Liver (tissue), 3 donors: ENCODE measurements around the gene SETX.

ENCODE experiments used
- GABPA ChIP-seq, 2 donors: IDR thresholded peaks in 1 of 2; conservative IDR thresholded peaks in 1 of 2; 2 replicates each; pipeline ENCODE4 v1.6.1; 2016; ENCODE audit warnings: antibody characterized with exemption in 2 of 2, mild to moderate bottlenecking in 1 of 2, moderate library complexity in 1 of 2
- RAD21 ChIP-seq, 2 donors: IDR thresholded peaks; 2 replicates each; pipeline ENCODE4 v1.6.1; 2016; ENCODE audit warnings: antibody characterized with exemption in 2 of 2, mild to moderate bottlenecking in 2 of 2
- RXRA ChIP-seq, 2 donors: IDR thresholded peaks; 2 replicates each; pipeline ENCODE4 v1.6.1; 2017 to 2018; ENCODE audit warnings: antibody characterized with exemption in 2 of 2, mild to moderate bottlenecking in 1 of 2
- TF ChIP-seq, protein P1 (sequence below): IDR thresholded peaks from 2 replicates; pipeline ENCODE4 v1.6.1; 2016; ENCODE audit warnings: antibody characterized with exemption
- TF ChIP-seq, protein P2 (sequence below): fragments of 150-350 bp; IDR thresholded peaks from 2 replicates; pipeline ENCODE4 v1.5.1; 2017; ENCODE audit warnings: improper control_type of control experiment, low read depth, low read length; ENCODE audit not compliant: missing input control
- donor health status: healthy.
- donor health status: healthy.

DNA sequence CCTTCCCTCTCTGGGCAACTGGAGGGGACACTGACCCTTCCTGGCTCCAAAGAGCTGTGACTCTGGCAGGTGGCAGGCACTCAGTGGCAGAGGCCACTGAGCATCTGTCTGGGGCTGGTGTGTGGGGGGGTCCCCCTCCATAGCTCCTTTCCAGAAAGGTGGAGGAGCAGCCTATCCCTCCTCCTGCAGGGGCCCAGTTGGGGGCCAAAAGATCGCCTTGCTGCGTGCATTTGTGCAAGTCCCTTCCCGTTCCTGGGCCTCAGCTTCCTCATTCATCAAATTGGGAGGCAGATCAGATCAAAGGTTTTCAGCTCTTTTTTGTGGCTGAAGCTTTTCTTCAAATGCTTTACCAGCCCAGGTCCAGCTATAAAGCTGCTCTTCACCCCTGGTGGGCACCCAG is 115.3 kb downstream of the SETX start:
- no peak for TF ChIP-seq GABPA (IDR thresholded peaks at IDR 0.05 in 1 of 2, conservative IDR thresholded peaks at IDR 0.05 in 1 of 2)
- TF ChIP-seq RAD21 (IDR thresholded peaks at IDR 0.05): no peak
- TF ChIP-seq, protein P1, sequence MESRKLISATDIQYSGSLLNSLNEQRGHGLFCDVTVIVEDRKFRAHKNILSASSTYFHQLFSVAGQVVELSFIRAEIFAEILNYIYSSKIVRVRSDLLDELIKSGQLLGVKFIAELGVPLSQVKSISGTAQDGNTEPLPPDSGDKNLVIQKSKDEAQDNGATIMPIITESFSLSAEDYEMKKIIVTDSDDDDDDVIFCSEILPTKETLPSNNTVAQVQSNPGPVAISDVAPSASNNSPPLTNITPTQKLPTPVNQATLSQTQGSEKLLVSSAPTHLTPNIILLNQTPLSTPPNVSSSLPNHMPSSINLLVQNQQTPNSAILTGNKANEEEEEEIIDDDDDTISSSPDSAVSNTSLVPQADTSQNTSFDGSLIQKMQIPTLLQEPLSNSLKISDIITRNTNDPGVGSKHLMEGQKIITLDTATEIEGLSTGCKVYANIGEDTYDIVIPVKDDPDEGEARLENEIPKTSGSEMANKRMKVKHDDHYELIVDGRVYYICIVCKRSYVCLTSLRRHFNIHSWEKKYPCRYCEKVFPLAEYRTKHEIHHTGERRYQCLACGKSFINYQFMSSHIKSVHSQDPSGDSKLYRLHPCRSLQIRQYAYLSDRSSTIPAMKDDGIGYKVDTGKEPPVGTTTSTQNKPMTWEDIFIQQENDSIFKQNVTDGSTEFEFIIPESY: no peak
- TF ChIP-seq, protein P2, sequence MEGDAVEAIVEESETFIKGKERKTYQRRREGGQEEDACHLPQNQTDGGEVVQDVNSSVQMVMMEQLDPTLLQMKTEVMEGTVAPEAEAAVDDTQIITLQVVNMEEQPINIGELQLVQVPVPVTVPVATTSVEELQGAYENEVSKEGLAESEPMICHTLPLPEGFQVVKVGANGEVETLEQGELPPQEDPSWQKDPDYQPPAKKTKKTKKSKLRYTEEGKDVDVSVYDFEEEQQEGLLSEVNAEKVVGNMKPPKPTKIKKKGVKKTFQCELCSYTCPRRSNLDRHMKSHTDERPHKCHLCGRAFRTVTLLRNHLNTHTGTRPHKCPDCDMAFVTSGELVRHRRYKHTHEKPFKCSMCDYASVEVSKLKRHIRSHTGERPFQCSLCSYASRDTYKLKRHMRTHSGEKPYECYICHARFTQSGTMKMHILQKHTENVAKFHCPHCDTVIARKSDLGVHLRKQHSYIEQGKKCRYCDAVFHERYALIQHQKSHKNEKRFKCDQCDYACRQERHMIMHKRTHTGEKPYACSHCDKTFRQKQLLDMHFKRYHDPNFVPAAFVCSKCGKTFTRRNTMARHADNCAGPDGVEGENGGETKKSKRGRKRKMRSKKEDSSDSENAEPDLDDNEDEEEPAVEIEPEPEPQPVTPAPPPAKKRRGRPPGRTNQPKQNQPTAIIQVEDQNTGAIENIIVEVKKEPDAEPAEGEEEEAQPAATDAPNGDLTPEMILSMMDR: no peak
- TF ChIP-seq RXRA (IDR thresholded peaks at IDR 0.05): no peak
